ENCODE results near the gene SART1.

The SART1 gene

DNA sequence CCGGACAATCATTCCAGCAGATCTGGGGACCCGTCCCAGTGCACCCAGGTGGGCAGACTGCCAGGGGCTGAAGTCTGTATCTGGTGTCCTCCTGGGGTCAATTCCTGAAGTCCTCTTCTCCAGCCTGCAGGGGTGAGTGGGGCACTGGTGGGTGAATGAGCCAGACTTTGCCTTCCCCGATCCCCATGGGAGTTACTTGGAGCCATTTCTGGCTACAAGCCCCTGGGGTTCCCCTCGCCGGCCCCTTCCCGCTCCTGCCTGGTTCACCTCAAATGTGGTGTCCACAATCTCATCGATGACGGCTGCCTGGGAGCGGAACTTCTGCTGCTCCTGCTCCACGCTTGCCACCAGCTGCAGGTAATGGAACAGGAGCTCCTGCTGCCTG is 55.3 kb downstream of the SART1 start:
- Histone ChIP-seq H3K36me3 (ENCODE audit: low read depth) (no peaks in the 10 kb centered on the region), H3K9me3 (ENCODE audit: severe bottlenecking) (no peaks in the 10 kb centered on the region), H3K27me3 (ENCODE audit: insufficient read depth, poor library complexity, severe bottlenecking) (no peaks in the 10 kb centered on the region), H3K4me3 (ENCODE audit: severe bottlenecking) (no peak overlapping the region), H3K4me1 (ENCODE audit: insufficient read depth, poor library complexity, severe bottlenecking) (peaks cover 38% of the 10 kb centered on the region), H3K27ac (ENCODE audit: poor library complexity, severe bottlenecking) (peak overlapping the region; percentile 75)
- ATAC-seq (ENCODE audit: low read depth) (no peak), DNase-seq (ENCODE audit: low spot score) (peak; percentile 66)
- no peak for TF ChIP-seq CTCF (IDR thresholded peaks at IDR 0.05; ENCODE audit: poor library complexity, severe bottlenecking)

DNA sequence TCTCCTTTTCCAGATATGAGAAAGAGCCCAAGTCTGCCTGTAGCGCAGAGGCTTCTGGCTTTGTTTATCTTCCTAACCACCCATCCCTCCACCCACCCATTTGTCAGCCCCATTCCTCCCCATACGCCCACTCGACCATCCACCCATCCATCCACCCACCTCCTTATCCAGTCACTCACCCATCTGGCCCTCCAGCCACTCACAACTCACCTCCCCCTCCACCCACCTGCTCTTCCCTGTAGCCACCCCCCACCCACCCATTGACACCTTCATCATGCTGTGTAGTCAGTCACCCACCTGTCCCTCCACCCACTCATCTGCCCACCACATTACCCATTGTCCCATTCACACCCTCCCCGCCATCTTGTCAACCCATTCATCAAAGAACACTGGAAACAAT is 55.8 kb downstream of the SART1 start:
- H3K4me1 ChIP-seq (ENCODE audit: insufficient read depth, poor library complexity, severe bottlenecking): peaks cover 33% of the 10 kb centered on the region
- H3K36me3 ChIP-seq (ENCODE audit: low read depth): no peaks in the 10 kb centered on the region
- ATAC-seq (ENCODE audit: low read depth) (no peak), DNase-seq (ENCODE audit: low spot score) (no peak)
- no peak overlapping the region for H3K4me3 ChIP-seq (ENCODE audit: severe bottlenecking)
- no peaks in the 10 kb centered on the region for H3K9me3 ChIP-seq (ENCODE audit: severe bottlenecking)
- H3K27ac ChIP-seq (ENCODE audit: poor library complexity, severe bottlenecking): no peak overlapping the region
- TF ChIP-seq CTCF (IDR thresholded peaks at IDR 0.05; ENCODE audit: poor library complexity, severe bottlenecking): no peak
- H3K27me3 ChIP-seq (ENCODE audit: insufficient read depth, poor library complexity, severe bottlenecking): no peaks in the 10 kb centered on the region

DNA sequence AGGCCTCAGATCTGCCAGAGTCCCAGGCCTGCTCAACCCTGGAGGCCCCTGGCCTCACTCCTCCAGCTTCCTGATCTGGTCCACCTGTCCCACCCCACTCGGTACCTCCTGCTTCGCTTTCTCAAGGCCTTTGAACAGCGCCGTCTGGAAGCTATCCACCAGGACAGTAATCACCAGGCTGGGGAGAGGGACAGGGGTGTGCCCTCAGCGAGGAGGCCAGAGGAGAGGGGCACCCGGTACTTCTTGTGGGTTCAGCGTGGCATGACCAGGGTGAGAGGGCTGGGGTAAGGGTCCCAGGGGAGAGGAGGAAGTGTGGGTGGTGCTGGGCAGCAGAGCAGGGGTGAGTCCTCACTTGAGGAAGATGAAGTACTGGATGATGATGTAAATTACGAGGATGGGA is 58.7 kb downstream of the SART1 start:
- TF ChIP-seq CTCF (IDR thresholded peaks at IDR 0.05; ENCODE audit: poor library complexity, severe bottlenecking): no peak
- H3K27me3 ChIP-seq (ENCODE audit: insufficient read depth, poor library complexity, severe bottlenecking): no peaks in the 10 kb centered on the region
- DNase-seq (ENCODE audit: low spot score) (peak; percentile 60), ATAC-seq (ENCODE audit: low read depth) (no peak)
- H3K36me3 ChIP-seq (ENCODE audit: low read depth): no peaks in the 10 kb centered on the region
- H3K9me3 ChIP-seq (ENCODE audit: severe bottlenecking): no peaks in the 10 kb centered on the region
- no peak overlapping the region for H3K4me3 ChIP-seq (ENCODE audit: severe bottlenecking)
- peak overlapping the region; percentile 49 for H3K27ac ChIP-seq (ENCODE audit: poor library complexity, severe bottlenecking)
- H3K4me1 ChIP-seq (ENCODE audit: insufficient read depth, poor library complexity, severe bottlenecking): peaks cover 20% of the 10 kb centered on the region

DNA sequence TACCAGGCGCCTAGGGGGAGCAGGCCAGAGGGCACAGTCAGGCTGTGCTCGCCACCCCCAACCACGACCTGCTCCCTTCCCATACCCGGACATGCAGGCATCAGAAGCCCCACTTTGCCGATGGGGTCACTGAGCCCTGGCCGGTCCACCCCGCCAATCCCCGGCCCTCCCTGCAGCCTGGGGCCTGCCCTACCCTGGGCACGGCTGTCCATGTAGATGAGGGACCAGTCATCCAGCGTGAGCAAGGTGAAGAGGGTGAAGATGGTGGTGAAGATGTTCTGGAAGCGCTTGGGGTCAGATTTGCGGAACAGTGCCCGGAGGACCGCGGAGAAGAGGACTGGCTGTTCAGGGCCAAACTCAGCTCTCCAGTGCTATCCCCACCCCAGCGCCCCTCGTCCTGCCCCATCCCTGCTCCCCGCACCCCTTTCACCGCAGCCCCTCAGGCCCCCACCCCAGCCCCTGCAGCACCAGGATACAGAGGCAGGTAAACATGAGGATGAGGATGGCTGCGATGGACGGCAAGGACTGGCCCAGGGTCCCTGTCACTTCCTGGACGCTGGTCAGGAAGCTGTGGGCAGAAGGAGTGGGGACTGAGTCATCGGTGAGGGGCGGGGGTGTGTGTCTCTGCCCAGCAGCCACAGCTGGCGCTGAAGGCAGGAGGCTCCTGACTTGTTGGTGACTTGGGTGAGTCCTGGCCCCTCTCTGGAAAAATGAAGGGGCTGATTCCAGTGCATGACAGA is 59.3 kb downstream of the SART1 start:
- Histone ChIP-seq H3K9me3 (ENCODE audit: severe bottlenecking) (no peaks in the 10 kb centered on the region), H3K27ac (ENCODE audit: poor library complexity, severe bottlenecking) (peak overlapping the region; percentile 49), H3K27me3 (ENCODE audit: insufficient read depth, poor library complexity, severe bottlenecking) (no peaks in the 10 kb centered on the region), H3K4me3 (ENCODE audit: severe bottlenecking) (no peak overlapping the region), H3K36me3 (ENCODE audit: low read depth) (no peaks in the 10 kb centered on the region), H3K4me1 (ENCODE audit: insufficient read depth, poor library complexity, severe bottlenecking) (peaks cover 15% of the 10 kb centered on the region)
- peak; percentile 76 for DNase-seq (ENCODE audit: low spot score)
- TF ChIP-seq CTCF (IDR thresholded peaks at IDR 0.05; ENCODE audit: poor library complexity, severe bottlenecking): no peak
- ATAC-seq (ENCODE audit: low read depth): peak; percentile 83

Data from RWPE2 (cell line).